ENCODE data around the gene WNT9B.

Gene WNT9B

GRCh38 chr17:46887717-46888116 lies 36.3 kb downstream of the WNT9B start:
- no peak overlapping the region for H3K4me3 ChIP-seq (ENCODE audit: low read depth, low read length)
- peaks cover 24% of the 10 kb centered on the region for H3K27me3 ChIP-seq (replicated peaks)
- DNase-seq, result no peak
- no peak for TF ChIP-seq CTCF (IDR thresholded peaks at IDR 0.05; ENCODE audit: low read depth, low read length, missing control alignments)
- H3K27ac ChIP-seq, result no peak overlapping the region
- no peaks in the 10 kb centered on the region for H3K36me3 ChIP-seq (replicated peaks)
- in situ Hi-C loops (cut with HindIII; ENCODE audit: low pct_ligation_motif_present, low sequenced_read_pairs), result no loop called here

- in situ Hi-C loops (cut with HindIII; ENCODE audit: low pct_ligation_motif_present, low sequenced_read_pairs), result no loop called here
- TF ChIP-seq CTCF (IDR thresholded peaks at IDR 0.05; ENCODE audit: low read depth, low read length, missing control alignments), result no peak
- no peak for DNase-seq
- Histone ChIP-seq H3K4me3 (ENCODE audit: low read depth, low read length) (no peak overlapping the region), H3K27me3 (replicated peaks) (peaks cover 24% of the 10 kb centered on the region), H3K27ac (no peak overlapping the region), H3K36me3 (replicated peaks) (no peaks in the 10 kb centered on the region)
Observed at GRCh38 chr17:46888727-46889126, 37.3 kb downstream of the WNT9B start.

- H3K4me3 ChIP-seq (ENCODE audit: low read depth, low read length), result no peak overlapping the region
- no peak for TF ChIP-seq CTCF (IDR thresholded peaks at IDR 0.05; ENCODE audit: low read depth, low read length, missing control alignments)
- no peak for DNase-seq
- in situ Hi-C loops (cut with HindIII; ENCODE audit: low pct_ligation_motif_present, low sequenced_read_pairs), result no loop called here
- peaks cover 24% of the 10 kb centered on the region for H3K27me3 ChIP-seq (replicated peaks)
- H3K36me3 ChIP-seq (replicated peaks), result no peaks in the 10 kb centered on the region
- H3K27ac ChIP-seq, result no peak overlapping the region
Observed at GRCh38 chr17:46889519-46889918, 38.1 kb downstream of the WNT9B start.

GRCh38 chr17:46889992-46890564 lies 38.7 kb downstream of the WNT9B start:
- Histone ChIP-seq H3K4me3 (ENCODE audit: low read depth, low read length) (no peak overlapping the region), H3K27ac (no peak overlapping the region), H3K36me3 (replicated peaks) (no peaks in the 10 kb centered on the region), H3K27me3 (replicated peaks) (peaks cover 24% of the 10 kb centered on the region)
- no peak for DNase-seq
- in situ Hi-C loops (cut with HindIII; ENCODE audit: low pct_ligation_motif_present, low sequenced_read_pairs), result no loop called here
- TF ChIP-seq CTCF (IDR thresholded peaks at IDR 0.05; ENCODE audit: low read depth, low read length, missing control alignments), result no peak

- Histone ChIP-seq H3K4me3 (ENCODE audit: low read depth, low read length) (no peak overlapping the region), H3K27me3 (replicated peaks) (peaks cover 24% of the 10 kb centered on the region), H3K27ac (no peak overlapping the region), H3K36me3 (replicated peaks) (no peaks in the 10 kb centered on the region)
- in situ Hi-C loops (cut with HindIII; ENCODE audit: low pct_ligation_motif_present, low sequenced_read_pairs), result no loop called here
- no peak for TF ChIP-seq CTCF (IDR thresholded peaks at IDR 0.05; ENCODE audit: low read depth, low read length, missing control alignments)
- no peak for DNase-seq
Observed at GRCh38 chr17:46890638-46891037, 39.3 kb downstream of the WNT9B start.

GRCh38 chr17:46892192-46892703 lies 40.9 kb downstream of the WNT9B start:
- Histone ChIP-seq H3K36me3 (replicated peaks) (no peaks in the 10 kb centered on the region), H3K27me3 (replicated peaks) (peaks cover 17% of the 10 kb centered on the region), H3K4me3 (ENCODE audit: low read depth, low read length) (no peak overlapping the region), H3K27ac (no peak overlapping the region)
- no peak for DNase-seq
- TF ChIP-seq CTCF (IDR thresholded peaks at IDR 0.05; ENCODE audit: low read depth, low read length, missing control alignments), result no peak
- in situ Hi-C loops (cut with HindIII; ENCODE audit: low pct_ligation_motif_present, low sequenced_read_pairs), result no loop called here
